Sigmoid colon (tissue), 7 donors: Measurements from ENCODE around the gene RGSL1. TPM values are rescaled to one million over a fixed set of nuclear protein-coding genes. Genes with fewer than 3 reads are reported as not detected.

Experiments
- DNase-seq: peaks from one replicate; pipeline ENCODE4 v3.0.0-alpha.2; 2019
- H3K27ac ChIP-seq, 4 donors: fragments of 200-600 bp; sonication (generic); one replicate each; pipeline ENCODE4 v1.5.1; 2016 to 2019; ENCODE audit warnings: mild to moderate bottlenecking in 1 of 4
- H3K27me3 ChIP-seq, 3 donors: fragments of 200-600 bp; sonication (generic); one replicate each; pipeline ENCODE4 v1.5.1; 2019; ENCODE audit warnings: mild to moderate bottlenecking in 1 of 3
- H3K36me3 ChIP-seq, 4 donors: fragments of 200-600 bp; sonication (generic); one replicate each; pipeline ENCODE4 v1.5.1; 2016 to 2019
- H3K4me1 ChIP-seq, 4 donors: fragments of 200-600 bp; sonication (generic); one replicate each; pipeline ENCODE4 v1.5.1; 2017 to 2019
- H3K4me3 ChIP-seq, 4 donors: fragments of 200-600 bp; sonication (generic); one replicate each; pipeline ENCODE4 v1.5.1; 2017 to 2019; ENCODE audit warnings: mild to moderate bottlenecking in 2 of 4, moderate library complexity in 1 of 4
- H3K9me3 ChIP-seq, 4 donors: fragments of 200-600 bp in 3 of 4; sonication (generic) in 3 of 4; one replicate each; pipeline versions ENCODE4 v1.5.1 to v1.6.1; 2013 to 2019
- EP300 ChIP-seq, 4 donors: sonication (generic); formaldehyde crosslinking; IDR thresholded peaks; one replicate each; pipeline ENCODE4 v1.6.1; 2017; ENCODE audit warnings: antibody characterized with exemption in 4 of 4
- POLR2A ChIP-seq, 2 donors: fragments of 450-650 bp; IDR thresholded peaks; one replicate each; pipeline ENCODE4 v1.6.1; 2016; ENCODE audit warnings: antibody characterized with exemption in 2 of 2, mild to moderate bottlenecking in 2 of 2, moderate library complexity in 2 of 2
- POLR2AphosphoS5 ChIP-seq, 4 donors: sonication (generic); formaldehyde crosslinking; IDR thresholded peaks; one replicate each; pipeline ENCODE4 v1.6.1; 2017; ENCODE audit warnings: antibody characterized with exemption in 4 of 4
- WGBS, 2 donors: extraction: QIAGEN DNeasy Blood & Tissue Kit; methylation state at CpG; one replicate each; pipeline ENCODE4 v1.1.7; 2013; 5-methylcytosine and 5-hydroxymethylcytosine counted together
- intact Hi-C: fragments of 100-400 bp; cut with DNase I; formaldehyde crosslinking; loops from one replicate; pipeline ENCODE4 v1.15.1; 2023
- polyA plus RNA-seq, 3 donors: library from polyadenylated mRNA; stranded (reverse); fragments of 200-250 nt; gene quantifications; one replicate each; pipeline ENCODE4 v1.2.3, GENCODE V29; 2013
- total RNA-seq, 4 donors: library from RNA; depleted of rRNA; stranded (reverse); fragments of >200 nt; gene quantifications; one replicate each; pipeline ENCODE4 v1.1.0, GENCODE V29; 2016
- TF ChIP-seq, protein P1 (sequence below), 4 experiments: fragments of 450-650 bp in 3 of 4; fragments of 200-600 bp in 1 of 4; IDR thresholded peaks; one replicate each; pipeline ENCODE4 v1.5.1; 2016 to 2019; ENCODE audit warnings: antibody characterized with exemption in 4 of 4, mild to moderate bottlenecking in 3 of 4, moderate library complexity in 2 of 4
- donor health status: healthy with polysubstance abuse.
- donor health status: Bipolar disorder and iron deficiency.
- donor health status: healthy.

The RGSL1 gene
- total and polyA plus RNA-seq, 7 donors = not detected

DNA sequence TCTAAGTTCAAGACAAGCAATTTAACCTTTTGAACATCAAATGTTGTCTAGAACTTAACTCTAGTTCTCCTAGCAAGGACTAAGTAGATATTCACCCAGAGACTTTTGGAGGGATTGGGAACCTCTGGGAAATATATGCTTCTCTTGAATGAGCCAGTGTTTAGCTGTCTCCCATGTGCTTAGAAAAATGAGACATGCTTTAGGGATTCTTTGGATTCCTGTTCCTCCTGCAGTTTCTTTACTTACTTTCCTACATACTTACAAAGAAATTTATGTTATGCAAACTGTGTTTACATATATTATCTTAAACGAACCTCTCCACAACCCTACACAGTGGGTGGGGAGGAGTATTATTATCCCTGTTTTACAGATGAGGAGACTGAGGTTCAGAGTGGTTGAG is 99.9 kb downstream of the RGSL1 start:
- intact Hi-C loops = no loop called here

DNA sequence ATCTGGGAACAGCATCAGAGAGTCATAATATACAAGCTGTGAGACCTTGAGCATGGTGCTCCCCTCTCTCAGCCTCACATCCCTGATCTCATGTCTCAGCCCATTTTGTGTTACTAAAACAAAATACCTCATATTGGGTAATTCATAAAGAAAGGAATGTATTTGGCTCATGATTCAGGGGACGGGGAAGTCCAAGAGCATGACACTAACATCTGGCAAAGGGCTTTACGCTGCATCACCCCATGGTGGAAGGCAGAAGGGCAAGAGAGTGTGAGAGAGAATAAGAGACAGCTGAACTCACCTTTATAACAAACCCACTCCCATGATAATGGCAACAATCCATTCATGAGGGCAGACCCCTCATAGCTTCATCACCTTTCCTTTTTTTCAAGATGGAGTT is 102.6 kb downstream of the RGSL1 start:
- intact Hi-C loops = no loop called here
- H3K27me3 ChIP-seq = no peaks in the 10 kb centered on the region
- H3K4me3 ChIP-seq = no peak overlapping the region
- WGBS, 2 donors = 87 to 91% methylated on average over 2 of the region's 2 CpGs
- no peaks in the 10 kb centered on the region for H3K36me3 ChIP-seq
- TF ChIP-seq, protein P1, sequence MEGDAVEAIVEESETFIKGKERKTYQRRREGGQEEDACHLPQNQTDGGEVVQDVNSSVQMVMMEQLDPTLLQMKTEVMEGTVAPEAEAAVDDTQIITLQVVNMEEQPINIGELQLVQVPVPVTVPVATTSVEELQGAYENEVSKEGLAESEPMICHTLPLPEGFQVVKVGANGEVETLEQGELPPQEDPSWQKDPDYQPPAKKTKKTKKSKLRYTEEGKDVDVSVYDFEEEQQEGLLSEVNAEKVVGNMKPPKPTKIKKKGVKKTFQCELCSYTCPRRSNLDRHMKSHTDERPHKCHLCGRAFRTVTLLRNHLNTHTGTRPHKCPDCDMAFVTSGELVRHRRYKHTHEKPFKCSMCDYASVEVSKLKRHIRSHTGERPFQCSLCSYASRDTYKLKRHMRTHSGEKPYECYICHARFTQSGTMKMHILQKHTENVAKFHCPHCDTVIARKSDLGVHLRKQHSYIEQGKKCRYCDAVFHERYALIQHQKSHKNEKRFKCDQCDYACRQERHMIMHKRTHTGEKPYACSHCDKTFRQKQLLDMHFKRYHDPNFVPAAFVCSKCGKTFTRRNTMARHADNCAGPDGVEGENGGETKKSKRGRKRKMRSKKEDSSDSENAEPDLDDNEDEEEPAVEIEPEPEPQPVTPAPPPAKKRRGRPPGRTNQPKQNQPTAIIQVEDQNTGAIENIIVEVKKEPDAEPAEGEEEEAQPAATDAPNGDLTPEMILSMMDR (IDR thresholded peaks at IDR 0.05) = no peak
- TF ChIP-seq EP300 (IDR thresholded peaks at IDR 0.05) (no peak), POLR2AphosphoS5 (IDR thresholded peaks at IDR 0.05) (no peak), POLR2A (IDR thresholded peaks at IDR 0.05) (no peak)
- DNase-seq = no peak
- H3K27ac ChIP-seq = no peak overlapping the region
- H3K4me1 ChIP-seq = no peaks in the 10 kb centered on the region
- peaks cover 0 to 7% (median 2%) of the 10 kb centered on the region in 4 donors for H3K9me3 ChIP-seq

More for the DNA sequence above, 99.9 kb downstream of the RGSL1 start:
- TF ChIP-seq POLR2A (IDR thresholded peaks at IDR 0.05) (no peak), POLR2AphosphoS5 (IDR thresholded peaks at IDR 0.05) (no peak), EP300 (IDR thresholded peaks at IDR 0.05) (no peak)
- TF ChIP-seq, protein P1 (IDR thresholded peaks at IDR 0.05) = no peak
- Histone ChIP-seq H3K27me3 (no peaks in the 10 kb centered on the region), H3K36me3 (no peaks in the 10 kb centered on the region), H3K4me1 (no peaks in the 10 kb centered on the region), H3K9me3 (peaks cover 0 to 7% (median 2%) of the 10 kb centered on the region in 4 donors), H3K4me3 (no peak overlapping the region), H3K27ac (no peak overlapping the region)
- WGBS, 2 donors = 25 to 55% methylated on average over 1 of the region's 1 CpG
- DNase-seq = no peak

DNA sequence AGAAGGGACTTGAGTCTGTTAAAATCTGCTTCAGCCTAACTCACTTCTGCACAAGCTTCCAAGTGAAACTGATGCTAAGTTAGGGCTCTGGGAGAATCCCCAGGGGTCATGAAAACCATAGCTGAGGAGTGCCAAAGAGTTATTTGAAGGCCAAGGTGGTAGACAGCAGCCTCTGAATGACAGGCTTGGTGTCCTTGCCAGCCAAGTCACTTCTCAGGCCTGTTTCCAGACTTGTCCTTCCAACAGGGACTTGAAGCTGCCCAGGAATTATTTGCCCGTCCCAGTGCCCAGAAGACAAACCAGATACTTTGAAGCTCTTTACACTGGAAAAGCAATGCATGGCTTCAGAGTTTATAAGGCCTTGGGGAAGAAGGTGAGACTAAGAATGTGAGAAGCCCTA is 105.5 kb downstream of the RGSL1 start:
- peaks cover 0 to 7% (median 2%) of the 10 kb centered on the region in 4 donors for H3K9me3 ChIP-seq
- DNase-seq = no peak
- H3K4me3 ChIP-seq = no peak overlapping the region
- no peaks in the 10 kb centered on the region for H3K27me3 ChIP-seq
- intact Hi-C loops = no loop called here
- no peak for TF ChIP-seq EP300 (IDR thresholded peaks at IDR 0.05)
- TF ChIP-seq POLR2A (IDR thresholded peaks at IDR 0.05) = no peak
- TF ChIP-seq POLR2AphosphoS5 (IDR thresholded peaks at IDR 0.05) = no peak
- H3K36me3 ChIP-seq = no peaks in the 10 kb centered on the region
- WGBS, 2 donors = 95 to 96% methylated on average over 1 of the region's 1 CpG
- H3K4me1 ChIP-seq = no peaks in the 10 kb centered on the region
- H3K27ac ChIP-seq = no peak overlapping the region

DNA sequence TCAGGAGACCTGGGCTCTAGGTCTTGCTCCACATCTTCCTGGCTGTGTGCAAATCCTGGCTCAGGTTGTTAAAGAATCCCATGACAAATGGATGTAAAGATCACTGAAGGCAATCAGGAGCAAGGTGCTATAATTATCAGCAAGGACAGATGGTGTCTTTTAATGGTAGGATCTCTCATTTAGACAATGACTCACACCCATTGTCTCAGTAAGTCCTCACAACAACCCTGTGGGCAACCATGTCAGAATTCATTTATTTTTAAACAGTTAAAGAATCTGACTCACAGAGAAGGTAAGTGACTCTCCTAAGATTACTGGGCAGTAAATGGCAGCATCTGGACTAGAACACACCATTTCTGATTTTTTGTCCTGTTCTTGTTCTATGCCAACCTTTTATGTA is 106.3 kb downstream of the RGSL1 start:
- TF ChIP-seq, protein P1 (IDR thresholded peaks at IDR 0.05) = no peak
- TF ChIP-seq POLR2A (IDR thresholded peaks at IDR 0.05) = no peak
- no peak for TF ChIP-seq POLR2AphosphoS5 (IDR thresholded peaks at IDR 0.05)
- TF ChIP-seq EP300 (IDR thresholded peaks at IDR 0.05) = no peak
- H3K27me3 ChIP-seq = no peaks in the 10 kb centered on the region

DNA sequence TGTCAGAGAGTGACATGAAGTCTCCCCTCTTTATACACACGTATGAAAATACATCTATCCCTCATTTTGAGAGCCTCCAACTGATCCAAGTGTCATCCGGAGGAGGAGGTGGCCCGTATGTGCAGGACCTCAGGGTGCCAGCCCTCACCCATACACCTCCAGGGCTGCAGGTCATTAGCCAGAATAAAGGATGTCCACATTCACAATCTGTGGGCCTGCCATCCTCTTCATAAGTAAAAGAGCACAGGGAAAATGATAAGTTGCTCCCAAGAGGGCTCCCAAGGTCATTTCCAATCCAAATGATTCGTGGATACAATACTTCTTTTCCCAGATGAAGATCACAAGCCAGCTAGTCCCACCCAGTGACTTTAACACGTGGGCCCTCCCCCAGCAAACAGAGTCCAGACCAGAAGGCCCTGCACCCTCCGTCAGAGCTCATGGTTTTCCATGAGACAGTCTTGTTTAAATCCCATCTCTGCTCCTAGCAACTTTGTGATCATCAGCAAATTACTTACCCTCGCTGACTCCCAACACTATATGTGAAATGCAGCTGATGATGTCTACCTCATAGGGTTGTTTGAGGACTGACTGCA is 110.5 kb downstream of the RGSL1 start:
- intact Hi-C loops = no loop called here
- H3K4me3 ChIP-seq = no peak overlapping the region
- no peak for DNase-seq
- no peaks in the 10 kb centered on the region for H3K27me3 ChIP-seq
- WGBS, 2 donors = 76 to 77% methylated on average over 7 of the region's 7 CpGs
- TF ChIP-seq POLR2A (IDR thresholded peaks at IDR 0.05) (no peak), EP300 (IDR thresholded peaks at IDR 0.05) (no peak), POLR2AphosphoS5 (IDR thresholded peaks at IDR 0.05) (no peak)
- TF ChIP-seq, protein P1 (IDR thresholded peaks at IDR 0.05) = no peak
- no peaks in the 10 kb centered on the region for H3K9me3 ChIP-seq
- no peak overlapping the region for H3K27ac ChIP-seq
- no peaks in the 10 kb centered on the region for H3K36me3 ChIP-seq
- no peaks in the 10 kb centered on the region for H3K4me1 ChIP-seq

More for the DNA sequence above, 106.3 kb downstream of the RGSL1 start:
- Histone ChIP-seq H3K9me3 (peaks cover 0 to 7% (median 2%) of the 10 kb centered on the region in 4 donors), H3K36me3 (no peaks in the 10 kb centered on the region), H3K27ac (no peak overlapping the region), H3K4me3 (no peak overlapping the region), H3K4me1 (no peaks in the 10 kb centered on the region)
- intact Hi-C loops = no loop called here
- no peak for DNase-seq
